Subcutaneous adipose tissue (tissue), 4 donors: ENCODE measurements around the gene PLXNA4. TPM values are rescaled to one million over a fixed set of nuclear protein-coding genes. Genes with fewer than 3 reads are reported as not detected.

Source experiments
- total RNA-seq, 4 donors: library from RNA; depleted of rRNA; stranded (reverse); fragments of >200 nt; gene quantifications; one replicate each; pipeline ENCODE4 v1.1.0, GENCODE V29; 2016
- TF ChIP-seq, protein P1 (sequence below): fragments of 450-650 bp; IDR thresholded peaks from one replicate; pipeline ENCODE4 v1.5.1; 2016; ENCODE audit warnings: low read depth, mild to moderate bottlenecking, control low read depth, antibody characterized with exemption, moderate library complexity

PLXNA4 gene
- total RNA-seq, 4 donors from 2014 or later = 30.2 to 112 (median 54.6) TPM

DNA sequence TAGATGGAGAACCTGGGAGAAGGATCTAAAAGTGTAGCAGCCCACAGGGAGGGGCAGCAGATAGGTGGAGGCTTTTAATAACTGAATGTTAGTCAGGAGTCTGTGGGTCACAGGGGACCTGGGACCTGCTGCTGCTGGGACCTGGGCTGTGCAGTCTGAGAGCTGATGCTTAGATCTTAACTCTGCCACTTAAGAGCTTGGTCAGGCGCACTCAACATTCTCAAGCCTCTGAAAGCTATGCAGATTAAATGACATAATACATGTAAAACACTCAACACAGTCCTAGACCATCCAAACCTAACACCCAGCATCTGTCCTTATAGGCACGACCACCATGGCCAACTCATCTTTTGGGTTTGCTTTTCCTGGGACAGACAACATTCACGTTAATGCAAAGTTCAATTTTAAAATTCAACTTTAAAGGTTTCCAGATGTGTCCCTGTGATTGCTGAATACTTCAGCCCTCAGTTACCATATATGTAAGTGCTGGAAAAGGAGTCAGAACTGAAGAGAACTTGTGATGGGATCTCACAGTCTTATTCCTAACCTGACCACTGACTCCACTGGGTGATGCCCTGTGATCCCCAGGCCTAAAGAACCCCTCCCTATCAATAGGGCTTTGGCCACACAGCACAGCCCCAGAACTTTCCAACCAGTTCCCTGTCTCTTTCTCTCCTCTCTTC is 321.0 kb downstream of the PLXNA4 start:
- TF ChIP-seq, protein P1, sequence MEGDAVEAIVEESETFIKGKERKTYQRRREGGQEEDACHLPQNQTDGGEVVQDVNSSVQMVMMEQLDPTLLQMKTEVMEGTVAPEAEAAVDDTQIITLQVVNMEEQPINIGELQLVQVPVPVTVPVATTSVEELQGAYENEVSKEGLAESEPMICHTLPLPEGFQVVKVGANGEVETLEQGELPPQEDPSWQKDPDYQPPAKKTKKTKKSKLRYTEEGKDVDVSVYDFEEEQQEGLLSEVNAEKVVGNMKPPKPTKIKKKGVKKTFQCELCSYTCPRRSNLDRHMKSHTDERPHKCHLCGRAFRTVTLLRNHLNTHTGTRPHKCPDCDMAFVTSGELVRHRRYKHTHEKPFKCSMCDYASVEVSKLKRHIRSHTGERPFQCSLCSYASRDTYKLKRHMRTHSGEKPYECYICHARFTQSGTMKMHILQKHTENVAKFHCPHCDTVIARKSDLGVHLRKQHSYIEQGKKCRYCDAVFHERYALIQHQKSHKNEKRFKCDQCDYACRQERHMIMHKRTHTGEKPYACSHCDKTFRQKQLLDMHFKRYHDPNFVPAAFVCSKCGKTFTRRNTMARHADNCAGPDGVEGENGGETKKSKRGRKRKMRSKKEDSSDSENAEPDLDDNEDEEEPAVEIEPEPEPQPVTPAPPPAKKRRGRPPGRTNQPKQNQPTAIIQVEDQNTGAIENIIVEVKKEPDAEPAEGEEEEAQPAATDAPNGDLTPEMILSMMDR = no peak

DNA sequence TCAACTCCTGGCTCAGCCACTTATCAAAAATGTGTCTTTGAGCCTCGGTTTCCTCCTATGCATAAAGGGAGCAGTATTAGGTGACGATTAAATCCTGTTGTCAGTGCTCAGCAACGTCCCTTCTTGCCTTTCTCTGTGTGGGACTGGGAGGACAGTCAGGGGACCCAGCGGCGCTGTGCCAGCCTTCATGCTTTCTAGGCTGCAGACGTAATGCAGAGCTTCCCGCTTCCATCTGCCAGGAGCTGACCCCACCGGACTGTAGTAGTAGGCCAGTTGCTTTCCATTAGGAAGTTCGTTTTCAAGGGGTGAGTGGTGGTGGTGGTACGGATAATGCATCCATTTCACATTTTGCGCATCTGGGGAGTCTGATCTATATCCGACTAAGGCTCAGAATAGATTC is 321.8 kb downstream of the PLXNA4 start:
- TF ChIP-seq, protein P1 = no peak

DNA sequence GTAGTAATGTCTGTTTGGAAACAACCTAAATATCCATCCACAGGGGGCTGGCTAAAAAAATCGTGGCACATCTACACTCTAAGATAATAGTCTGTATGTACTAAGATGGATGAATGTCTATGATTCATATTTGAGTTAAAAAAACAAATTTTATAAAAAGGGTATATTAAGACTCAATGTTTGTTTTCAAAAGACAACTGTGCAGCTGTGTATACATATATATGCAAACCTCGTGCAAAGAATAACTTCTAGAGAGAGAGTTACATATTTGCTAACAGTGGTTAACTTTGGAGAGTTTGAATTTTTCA is 323.5 kb downstream of the PLXNA4 start:
- TF ChIP-seq, protein P1 = no peak

DNA sequence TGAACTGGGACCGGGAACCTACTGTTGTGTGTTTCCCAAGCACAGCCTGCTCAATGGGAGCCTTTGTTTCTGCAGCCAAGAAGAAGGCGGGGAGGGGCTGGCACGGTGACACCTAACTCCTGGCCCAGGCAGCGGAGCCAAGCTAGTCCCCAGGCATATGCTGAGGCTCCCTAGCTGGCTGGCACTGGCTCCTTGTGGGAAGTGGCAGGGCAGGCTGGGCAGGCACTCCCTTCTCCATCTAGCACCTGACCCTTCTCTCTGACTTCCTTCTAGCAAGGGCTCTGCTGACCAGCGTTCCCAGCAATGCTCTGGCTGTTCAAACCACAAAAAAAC is 325.0 kb downstream of the PLXNA4 start:
- TF ChIP-seq, protein P1 = no peak

DNA sequence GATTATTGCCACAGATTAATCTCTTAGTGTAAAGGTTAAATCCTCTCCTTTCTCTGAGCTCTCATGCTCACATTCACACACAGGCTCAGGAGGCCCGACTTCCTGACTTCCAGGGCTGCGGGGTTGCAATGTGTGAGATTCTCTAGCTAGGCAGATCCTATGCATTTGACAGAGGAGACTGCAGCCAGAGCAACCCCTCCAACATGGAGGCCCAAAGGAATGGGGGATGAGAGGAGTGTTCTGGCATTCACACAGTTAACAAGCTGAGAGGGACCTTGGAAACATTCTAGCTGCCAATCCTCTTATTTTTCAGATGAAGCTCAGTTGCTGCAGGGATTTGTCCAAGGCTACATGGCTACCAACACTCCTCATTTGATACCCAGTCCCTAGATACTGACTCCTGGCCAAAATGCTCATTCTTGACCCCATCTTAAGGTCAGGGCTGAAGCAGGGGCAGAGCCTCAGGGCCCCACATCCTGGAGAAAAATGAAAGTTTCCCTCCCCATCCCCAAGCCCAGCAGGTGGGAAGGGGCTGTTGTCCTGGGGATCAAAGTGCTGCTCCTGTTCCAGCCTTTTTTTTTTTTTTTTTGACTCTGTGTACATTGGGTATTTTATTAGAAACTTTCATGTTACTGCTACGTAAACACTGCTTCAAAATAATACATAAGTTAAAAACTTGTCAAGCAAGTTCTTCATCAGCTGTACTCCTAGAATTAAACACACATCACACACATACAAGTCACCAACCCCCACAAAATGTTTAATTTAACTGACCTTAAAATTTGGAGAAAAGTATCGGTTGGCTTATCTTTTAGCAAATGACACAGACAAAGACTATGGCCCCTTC is 325.6 kb downstream of the PLXNA4 start:
- TF ChIP-seq, protein P1 = no peak

DNA sequence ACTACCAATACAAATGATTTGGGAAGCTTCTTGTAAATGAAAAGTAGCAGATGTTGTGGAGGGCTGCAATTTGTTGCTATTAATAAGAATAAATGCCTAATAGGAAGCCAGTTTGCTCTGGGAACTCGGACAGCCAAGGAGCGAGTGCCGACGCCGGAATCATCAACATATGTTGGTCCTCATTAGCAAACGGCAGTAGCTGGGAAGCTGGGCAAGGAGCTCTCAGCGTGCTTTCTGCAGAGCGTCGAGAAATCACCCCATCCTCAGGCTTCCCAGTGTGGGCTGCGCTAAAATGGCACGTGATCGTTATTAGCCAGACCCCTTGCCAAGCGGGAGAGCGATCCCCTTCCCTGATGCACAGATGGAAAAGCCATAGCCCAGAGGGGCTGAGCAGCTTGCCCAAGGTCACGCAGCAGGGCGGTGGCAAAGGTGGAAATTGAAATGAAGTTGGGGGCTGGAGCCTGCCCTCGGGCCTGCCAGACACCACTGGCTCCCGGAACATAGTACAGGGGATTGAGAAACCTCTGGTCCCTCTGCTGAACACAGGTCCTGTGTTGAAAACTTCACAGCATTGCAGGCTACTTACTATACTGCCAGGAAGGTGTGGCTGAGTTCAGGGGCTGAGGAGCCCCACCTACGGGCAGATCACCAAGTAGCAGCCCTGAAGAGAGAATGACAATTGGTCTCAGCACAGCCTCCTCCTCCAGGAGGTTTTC is 326.9 kb downstream of the PLXNA4 start:
- TF ChIP-seq, protein P1 = no peak

DNA sequence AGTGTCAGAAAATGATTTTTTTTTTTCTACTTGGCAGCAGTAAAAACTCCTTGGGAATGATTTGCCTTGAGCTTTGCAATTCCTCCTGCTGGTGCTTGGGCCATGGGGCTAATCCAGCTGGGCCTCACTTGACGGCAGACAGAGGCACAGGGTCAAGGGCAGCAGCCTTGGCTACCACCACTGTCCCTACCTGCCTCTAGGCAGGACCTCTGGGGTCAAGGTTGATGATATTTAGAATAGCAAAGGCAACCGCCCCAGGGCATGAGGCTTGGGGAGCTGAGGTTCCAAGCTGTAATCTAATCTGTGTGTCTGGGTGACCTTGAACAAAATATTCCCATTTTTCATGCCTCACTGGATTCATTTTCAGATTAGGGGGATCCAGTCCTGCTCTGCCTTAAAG is 327.4 kb downstream of the PLXNA4 start:
- TF ChIP-seq, protein P1 = no peak
